ENCODE results near the gene LHCGR.

- no peak for TF ChIP-seq CTCF (IDR thresholded peaks at IDR 0.05)
- TF ChIP-seq POLR2A (IDR thresholded peaks at IDR 0.05) = no peak
Observed at GRCh38 chr2:48790407-48791170, 35.1 kb upstream of the LHCGR start.

Data from sigmoid colon (tissue), 3 donors.